ENCODE measurements around the gene ZNF571. TPM values are rescaled to one million over a fixed set of nuclear protein-coding genes. Genes with fewer than 3 reads are reported as not detected.

Gene ZNF571
- total RNA-seq, 1 experiment from 2014 or later, result 7.3 TPM

DNA sequence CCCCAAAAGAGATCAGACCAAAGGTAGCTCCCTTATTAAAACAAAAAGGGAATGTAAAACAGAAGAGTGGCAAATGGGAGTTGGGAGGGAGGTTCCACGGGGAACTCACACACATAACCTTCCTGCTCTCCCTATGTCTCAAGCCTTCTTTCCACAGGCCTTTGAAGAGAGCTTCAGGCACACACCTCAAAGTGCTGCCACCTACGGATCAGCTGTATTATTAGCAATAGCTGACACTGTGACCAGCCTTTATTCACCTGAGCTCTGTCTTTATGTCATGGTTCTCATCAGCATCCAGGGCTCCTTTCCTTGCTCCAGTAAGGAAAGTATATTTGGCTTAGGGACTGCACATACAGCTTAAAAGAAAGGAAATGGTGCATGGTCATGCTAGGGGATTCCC, 11.3 kb downstream of the ZNF571 start:
- Mint-ChIP-seq H3K27ac (ENCODE audit: unreplicated experiment) (no peak overlapping the region), H3K4me3 (ENCODE audit: low read depth, unreplicated experiment) (no peak overlapping the region), H3K4me1 (ENCODE audit: low read depth, unreplicated experiment) (no peaks in the 10 kb centered on the region), H3K36me3 (ENCODE audit: insufficient read depth, unreplicated experiment) (no peaks in the 10 kb centered on the region), H3K9me3 (ENCODE audit: low read depth, unreplicated experiment) (peaks cover 20% of the 10 kb centered on the region), H3K27me3 (ENCODE audit: unreplicated experiment) (no peaks in the 10 kb centered on the region)
- TF ChIP-seq, protein P1, sequence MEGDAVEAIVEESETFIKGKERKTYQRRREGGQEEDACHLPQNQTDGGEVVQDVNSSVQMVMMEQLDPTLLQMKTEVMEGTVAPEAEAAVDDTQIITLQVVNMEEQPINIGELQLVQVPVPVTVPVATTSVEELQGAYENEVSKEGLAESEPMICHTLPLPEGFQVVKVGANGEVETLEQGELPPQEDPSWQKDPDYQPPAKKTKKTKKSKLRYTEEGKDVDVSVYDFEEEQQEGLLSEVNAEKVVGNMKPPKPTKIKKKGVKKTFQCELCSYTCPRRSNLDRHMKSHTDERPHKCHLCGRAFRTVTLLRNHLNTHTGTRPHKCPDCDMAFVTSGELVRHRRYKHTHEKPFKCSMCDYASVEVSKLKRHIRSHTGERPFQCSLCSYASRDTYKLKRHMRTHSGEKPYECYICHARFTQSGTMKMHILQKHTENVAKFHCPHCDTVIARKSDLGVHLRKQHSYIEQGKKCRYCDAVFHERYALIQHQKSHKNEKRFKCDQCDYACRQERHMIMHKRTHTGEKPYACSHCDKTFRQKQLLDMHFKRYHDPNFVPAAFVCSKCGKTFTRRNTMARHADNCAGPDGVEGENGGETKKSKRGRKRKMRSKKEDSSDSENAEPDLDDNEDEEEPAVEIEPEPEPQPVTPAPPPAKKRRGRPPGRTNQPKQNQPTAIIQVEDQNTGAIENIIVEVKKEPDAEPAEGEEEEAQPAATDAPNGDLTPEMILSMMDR (IDR thresholded peaks at IDR 0.05; ENCODE audit: unreplicated experiment), result no peak
- no TSS peak for BruUV-seq (replicated peaks)
- intact Hi-C loops (cut with micrococcal nuclease; ENCODE audit: unreplicated experiment), result no loop called here
- CTCF ChIA-PET, result no interaction called here
- DNase-seq, result no peak

DNA sequence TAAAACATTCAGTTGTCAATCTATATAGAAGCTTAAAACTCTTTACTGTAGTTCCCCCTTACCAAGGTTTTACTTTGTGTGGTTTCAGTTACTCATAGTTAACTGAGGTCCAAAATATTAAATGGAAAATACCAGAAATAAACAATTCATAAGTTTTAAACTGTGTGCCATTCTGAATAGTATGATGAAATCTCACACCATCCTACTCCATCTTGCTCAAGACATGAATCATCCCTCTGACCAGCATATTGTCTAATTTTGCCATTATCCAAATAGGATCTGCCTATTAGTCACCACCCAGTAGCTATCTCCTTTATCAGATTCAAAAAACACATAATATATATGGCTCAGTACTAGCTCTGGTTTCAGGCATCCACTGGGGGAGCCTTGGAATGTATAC, 22.4 kb downstream of the ZNF571 start:
- Mint-ChIP-seq H3K4me1 (ENCODE audit: low read depth, unreplicated experiment) (no peaks in the 10 kb centered on the region), H3K9me3 (ENCODE audit: low read depth, unreplicated experiment) (peaks cover 24% of the 10 kb centered on the region), H3K27ac (ENCODE audit: unreplicated experiment) (no peak overlapping the region), H3K27me3 (ENCODE audit: unreplicated experiment) (no peaks in the 10 kb centered on the region), H3K4me3 (ENCODE audit: low read depth, unreplicated experiment) (no peak overlapping the region), H3K36me3 (ENCODE audit: insufficient read depth, unreplicated experiment) (no peaks in the 10 kb centered on the region)
- intact Hi-C loops (cut with micrococcal nuclease; ENCODE audit: unreplicated experiment), result no loop called here
- CTCF ChIA-PET, result no interaction called here
- DNase-seq, result no peak
- BruUV-seq (replicated peaks), result no TSS peak
- TF ChIP-seq, protein P1 (IDR thresholded peaks at IDR 0.05; ENCODE audit: unreplicated experiment), result no peak

DNA sequence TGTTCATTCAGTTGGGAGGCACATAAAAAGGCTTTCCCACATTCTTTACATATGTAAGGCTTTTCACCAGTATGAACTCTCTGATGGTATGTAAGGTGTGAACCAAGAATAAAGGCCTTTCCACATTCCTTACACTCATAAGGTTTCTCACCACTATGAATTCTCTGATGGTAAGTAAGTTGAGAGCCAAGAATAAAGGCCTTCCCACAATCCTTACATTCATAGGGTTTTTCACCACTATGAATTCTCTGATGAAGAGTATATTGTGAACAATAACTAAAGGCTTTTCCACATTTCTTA, 29.3 kb downstream of the ZNF571 start:
- no TSS peak for BruUV-seq (replicated peaks)
- H3K36me3 Mint-ChIP-seq (ENCODE audit: insufficient read depth, unreplicated experiment), result no peaks in the 10 kb centered on the region
- TF ChIP-seq, protein P1 (IDR thresholded peaks at IDR 0.05; ENCODE audit: unreplicated experiment), result no peak
- intact Hi-C loops (cut with micrococcal nuclease; ENCODE audit: unreplicated experiment), result no loop called here
- CTCF ChIA-PET, result no interaction called here
- no peaks in the 10 kb centered on the region for H3K4me1 Mint-ChIP-seq (ENCODE audit: low read depth, unreplicated experiment)
- no peaks in the 10 kb centered on the region for H3K27me3 Mint-ChIP-seq (ENCODE audit: unreplicated experiment)
- H3K9me3 Mint-ChIP-seq (ENCODE audit: low read depth, unreplicated experiment), result peaks cover 31% of the 10 kb centered on the region
- DNase-seq, result no peak
- H3K27ac Mint-ChIP-seq (ENCODE audit: unreplicated experiment), result no peak overlapping the region
- no peak overlapping the region for H3K4me3 Mint-ChIP-seq (ENCODE audit: low read depth, unreplicated experiment)

DNA sequence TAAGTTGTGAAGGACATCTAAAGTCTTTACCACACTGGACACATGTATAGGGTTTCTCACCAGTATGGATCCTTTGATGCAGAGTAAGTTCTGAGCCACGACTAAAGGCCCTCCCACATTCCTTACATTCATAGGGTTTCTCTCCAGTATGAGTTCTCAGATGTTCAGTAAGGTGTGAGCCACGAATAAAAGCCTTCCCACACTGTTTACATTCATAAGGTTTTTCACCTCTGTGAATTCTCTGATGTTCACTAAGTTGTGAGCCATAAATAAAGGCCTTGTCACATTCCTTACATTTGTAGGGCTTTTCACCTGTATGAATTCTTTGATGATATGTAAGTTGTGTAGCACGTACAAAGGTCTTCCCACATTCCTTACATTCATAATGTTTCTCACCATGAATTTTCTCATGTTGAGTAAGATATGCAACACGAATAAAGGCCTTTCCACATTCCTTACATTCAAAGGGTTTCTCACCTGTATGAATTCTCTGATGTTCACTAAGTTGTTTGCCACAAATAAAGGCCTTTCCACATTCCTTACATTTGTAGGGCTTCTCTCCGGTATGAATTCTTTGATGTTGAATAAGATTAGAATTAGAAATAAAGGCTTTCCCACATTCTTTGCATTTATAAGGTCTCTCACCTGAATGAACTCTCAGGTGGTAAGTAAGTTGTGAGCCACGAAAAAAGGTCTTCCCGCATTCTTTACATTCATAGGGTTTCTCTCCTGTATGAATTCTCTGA, 29.8 kb downstream of the ZNF571 start:
- TF ChIP-seq, protein P1 (IDR thresholded peaks at IDR 0.05; ENCODE audit: unreplicated experiment), result no peak
- BruUV-seq (replicated peaks), result no TSS peak
- Mint-ChIP-seq H3K4me3 (ENCODE audit: low read depth, unreplicated experiment) (no peak overlapping the region), H3K9me3 (ENCODE audit: low read depth, unreplicated experiment) (peaks cover 28% of the 10 kb centered on the region), H3K27me3 (ENCODE audit: unreplicated experiment) (no peaks in the 10 kb centered on the region), H3K27ac (ENCODE audit: unreplicated experiment) (no peak overlapping the region), H3K36me3 (ENCODE audit: insufficient read depth, unreplicated experiment) (no peaks in the 10 kb centered on the region), H3K4me1 (ENCODE audit: low read depth, unreplicated experiment) (no peaks in the 10 kb centered on the region)
- DNase-seq, result no peak
- CTCF ChIA-PET, result no interaction called here
- intact Hi-C loops (cut with micrococcal nuclease; ENCODE audit: unreplicated experiment), result no loop called here

Measured in Calu3 (cell line).